IPS-15b (cell line): ENCODE results near the gene ROR2.
"Not testable (repeated sequence)": the region's sequence is repeated elsewhere in the genome, so short reads cannot be mapped to it uniquely, and the experiment has no call there.

ENCODE experiments used
- H3K27me3 ChIP-seq: one replicate; pipeline ENCODE4 v1.6.1; 2013; ENCODE audit warnings: low read length; ENCODE audit not compliant: control insufficient read depth, insufficient read depth
- H3K36me3 ChIP-seq: one replicate; pipeline ENCODE4 v1.6.1; 2013; ENCODE audit warnings: low read length; ENCODE audit not compliant: control insufficient read depth, insufficient read depth
- H3K4me1 ChIP-seq: one replicate; pipeline ENCODE4 v1.6.1; 2013; ENCODE audit warnings: mild to moderate bottlenecking, low read length; ENCODE audit not compliant: control insufficient read depth, insufficient read depth
- H3K4me3 ChIP-seq: one replicate; pipeline ENCODE4 v1.5.1; 2013; ENCODE audit warnings: low read depth, low read length
- H3K9ac ChIP-seq: one replicate; pipeline ENCODE4 v1.6.1; 2013; ENCODE audit warnings: low read depth, mild to moderate bottlenecking, low read length
- H3K9me3 ChIP-seq: one replicate; pipeline ENCODE4 v1.6.1; 2013; ENCODE audit warnings: mild to moderate bottlenecking, low read length; ENCODE audit not compliant: control insufficient read depth, insufficient read depth

Gene ROR2

DNA sequence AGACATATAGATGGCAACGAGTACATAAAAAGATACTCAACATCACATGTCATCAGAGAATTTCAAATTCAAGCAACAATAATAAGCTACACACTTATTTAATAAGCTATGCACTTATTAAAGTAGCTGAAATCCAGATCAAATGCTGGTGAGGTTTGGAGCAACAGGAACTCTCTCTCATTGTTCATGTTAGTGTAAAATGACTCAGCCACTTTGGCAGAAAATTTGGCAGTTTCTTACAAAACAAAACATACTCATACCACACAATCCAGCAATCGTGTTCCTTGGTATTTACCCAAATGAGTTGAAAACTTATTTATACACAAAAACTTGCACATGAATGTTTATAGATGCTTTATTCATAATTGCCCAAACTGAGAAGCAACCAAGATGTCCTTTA, 394.9 kb downstream of the ROR2 start:
- Histone ChIP-seq H3K9ac (no peak overlapping the region), H3K27me3 (no peaks in the 10 kb centered on the region), H3K4me1 (no peaks in the 10 kb centered on the region), H3K36me3 (no peaks in the 10 kb centered on the region), H3K4me3 (no peak overlapping the region), H3K9me3 (no peaks in the 10 kb centered on the region)

DNA sequence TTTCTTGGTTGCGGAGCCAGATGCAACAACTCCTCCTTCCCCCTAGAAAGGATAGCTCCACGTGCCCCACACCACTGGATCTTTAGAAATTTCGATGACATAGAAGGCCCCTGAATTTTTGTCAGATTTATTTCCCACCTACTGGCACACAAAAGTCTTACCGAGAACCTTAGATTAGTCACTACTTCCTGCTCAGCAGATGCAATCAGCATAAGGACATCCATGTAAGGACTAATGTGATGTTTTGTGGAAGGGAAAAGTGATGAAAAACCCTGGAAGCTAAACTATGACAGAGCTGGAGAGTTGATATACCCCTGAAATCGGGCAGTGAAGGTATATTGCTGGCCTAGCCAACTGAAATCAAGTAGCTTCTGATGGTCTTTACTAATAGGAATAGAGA, 400.9 kb downstream of the ROR2 start:
- H3K9me3 ChIP-seq, result no peaks in the 10 kb centered on the region
- H3K4me3 ChIP-seq, result no peak overlapping the region
- H3K36me3 ChIP-seq, result no peaks in the 10 kb centered on the region
- no peak overlapping the region for H3K9ac ChIP-seq
- H3K4me1 ChIP-seq, result no peaks in the 10 kb centered on the region
- no peaks in the 10 kb centered on the region for H3K27me3 ChIP-seq

DNA sequence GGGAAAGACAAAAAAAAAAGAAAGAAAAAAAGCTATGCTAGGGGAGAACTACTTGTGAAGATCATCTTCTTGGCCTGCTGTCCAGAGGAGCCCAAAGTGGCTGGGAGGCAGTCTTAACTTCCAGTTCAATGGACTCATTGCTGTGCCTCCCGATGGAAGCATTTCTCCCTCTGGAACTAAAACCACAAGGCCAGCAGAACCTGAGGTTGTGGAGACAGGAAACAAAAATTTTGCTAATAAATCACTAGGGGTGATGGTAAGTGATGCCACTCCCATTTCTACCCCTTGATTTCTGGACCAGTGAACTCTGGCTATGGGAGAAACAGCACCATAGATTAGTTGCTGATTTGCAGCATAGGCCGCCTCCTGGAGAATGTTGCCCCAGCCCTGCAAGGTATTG, 402.9 kb downstream of the ROR2 start:
- Histone ChIP-seq H3K36me3 (no peaks in the 10 kb centered on the region), H3K9ac (no peak overlapping the region), H3K4me1 (no peaks in the 10 kb centered on the region)

DNA sequence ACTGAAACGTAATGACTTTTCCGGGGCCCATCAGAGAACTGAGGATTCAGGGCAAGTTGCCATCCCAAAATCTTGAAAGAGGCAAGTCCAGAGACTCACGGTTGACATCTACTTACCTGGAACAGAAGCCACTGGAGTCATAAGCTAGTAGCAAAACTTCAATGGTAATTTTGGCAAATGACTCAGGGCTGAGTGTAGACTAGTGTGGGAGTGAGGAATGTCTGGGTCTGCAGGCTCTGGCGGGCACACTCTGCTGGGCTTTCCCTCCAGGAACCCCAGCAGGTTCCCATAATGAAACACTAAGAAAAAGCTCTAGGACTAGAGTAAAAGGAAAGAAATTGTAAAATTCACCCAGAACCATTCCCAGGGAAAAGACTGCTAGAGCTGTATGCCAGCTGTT, 403.5 kb downstream of the ROR2 start:
- H3K36me3 ChIP-seq, result no peaks in the 10 kb centered on the region
- no peaks in the 10 kb centered on the region for H3K4me1 ChIP-seq
- no peaks in the 10 kb centered on the region for H3K27me3 ChIP-seq
- H3K9ac ChIP-seq, result no peak overlapping the region
- no peak overlapping the region for H3K4me3 ChIP-seq
- no peaks in the 10 kb centered on the region for H3K9me3 ChIP-seq

More for the DNA sequence above, 402.9 kb downstream of the ROR2 start:
- no peak overlapping the region for H3K4me3 ChIP-seq
- H3K9me3 ChIP-seq, result no peaks in the 10 kb centered on the region
- no peaks in the 10 kb centered on the region for H3K27me3 ChIP-seq

DNA sequence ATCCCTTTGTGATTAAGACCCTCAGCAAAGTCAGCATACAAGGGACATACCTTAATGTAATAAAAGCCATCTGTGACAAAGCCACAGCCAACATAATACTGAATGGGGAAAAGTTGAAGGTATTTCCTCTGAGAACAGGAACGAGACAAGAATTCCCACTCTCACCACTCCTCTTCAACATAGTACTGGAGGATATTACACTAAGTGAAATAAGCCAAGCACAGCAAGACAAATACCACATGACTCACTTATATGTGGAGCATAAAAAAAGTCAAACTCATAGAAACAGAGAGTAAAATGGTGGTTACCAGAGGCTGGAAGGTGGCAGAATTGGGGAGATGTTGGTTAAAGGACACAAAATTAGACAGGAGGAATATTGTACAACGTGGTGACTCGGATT, 408.3 kb downstream of the ROR2 start:
- Histone ChIP-seq H3K27me3 (no peaks in the 10 kb centered on the region), H3K4me1 (no peaks in the 10 kb centered on the region), H3K9ac (no peak overlapping the region), H3K4me3 (no peak overlapping the region), H3K9me3 (no peaks in the 10 kb centered on the region), H3K36me3 (no peaks in the 10 kb centered on the region)

DNA sequence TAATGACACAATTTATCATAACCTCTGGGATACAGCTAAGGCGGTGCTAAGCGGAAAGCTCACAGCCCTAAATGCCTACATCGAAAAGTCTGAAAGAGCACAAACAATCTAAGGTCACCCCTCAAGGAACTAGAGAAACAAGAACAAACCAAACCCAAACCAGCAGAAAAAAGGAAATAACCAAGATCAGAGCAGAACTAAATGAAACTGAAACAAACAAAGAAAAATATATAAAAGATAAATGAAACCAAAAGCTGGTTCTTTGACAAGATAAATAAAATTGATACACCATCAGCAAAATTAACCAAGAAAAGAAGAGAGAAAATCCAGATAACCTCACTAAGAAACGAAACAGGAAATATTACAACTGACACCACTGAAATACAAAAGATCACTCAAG, 409.5 kb downstream of the ROR2 start:
- H3K4me1 ChIP-seq, H3K4me3 ChIP-seq, H3K27me3 ChIP-seq, H3K9ac ChIP-seq, H3K36me3 ChIP-seq, H3K9me3 ChIP-seq: not testable (repeated sequence)

DNA sequence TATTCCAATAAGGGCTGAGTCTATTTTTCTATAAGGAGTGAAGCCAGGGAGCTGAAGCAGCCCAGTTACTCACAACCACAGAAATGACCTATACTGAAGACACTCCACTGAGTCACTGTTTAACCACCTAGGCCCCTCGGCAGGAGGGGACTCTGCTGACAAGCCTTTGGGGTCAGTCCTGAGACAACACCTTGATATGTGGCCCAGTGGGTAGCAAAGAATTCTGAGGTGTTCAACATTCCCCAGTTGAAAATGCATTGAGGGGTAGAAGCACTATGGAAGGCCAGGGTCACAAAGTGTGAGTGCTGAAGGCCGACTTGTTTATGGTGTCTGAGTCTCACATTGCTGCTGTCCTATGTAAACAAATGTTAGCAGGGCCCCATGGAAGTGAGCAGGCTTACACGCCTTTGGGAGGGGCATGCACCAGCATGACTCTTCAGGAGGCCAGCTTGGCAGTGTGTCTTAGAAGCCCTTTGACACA, 413.8 kb downstream of the ROR2 start:
- Histone ChIP-seq H3K4me3 (no peak overlapping the region), H3K9ac (no peak overlapping the region), H3K9me3 (no peaks in the 10 kb centered on the region), H3K27me3 (no peaks in the 10 kb centered on the region), H3K36me3 (no peaks in the 10 kb centered on the region), H3K4me1 (peaks cover 3% of the 10 kb centered on the region)

DNA sequence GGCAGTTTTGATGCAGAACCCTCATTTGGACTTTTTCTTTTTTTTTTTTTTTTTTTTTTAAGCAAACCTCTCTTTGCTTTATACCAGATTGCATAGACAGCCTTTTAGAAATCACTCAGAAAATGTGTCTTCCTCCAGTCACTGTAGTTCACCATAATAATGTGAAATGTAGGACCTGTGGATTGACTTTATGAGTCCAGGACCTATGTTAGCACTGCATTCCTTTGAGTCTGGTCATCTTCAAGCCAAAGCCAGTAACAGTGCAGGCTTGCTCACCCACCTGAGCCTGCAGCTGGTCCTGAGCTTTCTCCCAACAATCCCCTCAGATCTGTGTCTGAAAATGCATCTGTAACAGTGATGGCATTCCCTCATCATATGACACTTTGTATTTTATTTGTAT, 415.7 kb downstream of the ROR2 start:
- Histone ChIP-seq H3K9me3 (no peaks in the 10 kb centered on the region), H3K4me1 (peaks cover 3% of the 10 kb centered on the region), H3K9ac (no peak overlapping the region), H3K4me3 (no peak overlapping the region), H3K27me3 (no peaks in the 10 kb centered on the region), H3K36me3 (no peaks in the 10 kb centered on the region)

DNA sequence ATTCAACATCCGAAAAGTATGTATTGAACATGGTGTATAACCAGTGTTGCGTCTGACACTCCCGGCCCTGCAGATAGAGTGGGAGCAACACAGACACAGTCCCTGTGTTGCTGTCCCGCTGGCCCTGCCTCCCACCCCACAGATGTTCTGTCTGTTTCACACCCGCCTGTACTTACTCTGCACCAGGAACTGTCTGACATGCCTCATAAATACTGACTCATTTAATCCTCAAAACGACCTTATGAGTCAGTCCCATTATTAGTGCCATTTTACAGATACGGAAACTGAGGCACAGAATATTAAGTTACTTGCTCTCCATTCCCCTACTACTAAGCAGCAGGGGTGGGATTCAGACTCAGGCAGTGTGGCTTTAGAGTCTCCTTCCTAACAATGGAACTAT, 416.6 kb downstream of the ROR2 start:
- H3K27me3 ChIP-seq, result no peaks in the 10 kb centered on the region
- H3K4me1 ChIP-seq, result peaks cover 3% of the 10 kb centered on the region
- no peak overlapping the region for H3K4me3 ChIP-seq
- H3K9me3 ChIP-seq, result no peaks in the 10 kb centered on the region
- H3K9ac ChIP-seq, result no peak overlapping the region
- no peaks in the 10 kb centered on the region for H3K36me3 ChIP-seq

DNA sequence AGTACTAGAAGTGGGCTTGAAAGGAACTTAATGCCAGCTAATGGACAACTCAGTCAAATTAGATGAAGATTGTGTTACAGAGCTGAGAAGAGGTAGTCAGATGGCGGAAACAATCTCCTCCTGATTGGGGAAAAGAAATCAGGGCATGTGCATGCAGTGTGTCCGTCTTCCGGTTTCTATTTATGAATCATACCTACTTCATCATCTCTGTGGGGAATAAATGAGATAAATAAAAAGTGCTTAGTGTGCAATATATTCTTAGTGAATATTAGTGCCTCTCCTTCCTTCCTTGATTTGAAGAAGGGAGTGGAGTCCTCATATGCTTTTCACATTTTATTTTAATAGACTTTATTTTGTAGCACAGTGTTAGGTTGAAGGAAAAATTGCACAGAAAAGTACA, 417.7 kb downstream of the ROR2 start:
- no peaks in the 10 kb centered on the region for H3K9me3 ChIP-seq
- H3K4me3 ChIP-seq, result no peak overlapping the region
- H3K27me3 ChIP-seq, result no peaks in the 10 kb centered on the region
- H3K36me3 ChIP-seq, result no peaks in the 10 kb centered on the region
- H3K4me1 ChIP-seq, result peaks cover 3% of the 10 kb centered on the region
- no peak overlapping the region for H3K9ac ChIP-seq

DNA sequence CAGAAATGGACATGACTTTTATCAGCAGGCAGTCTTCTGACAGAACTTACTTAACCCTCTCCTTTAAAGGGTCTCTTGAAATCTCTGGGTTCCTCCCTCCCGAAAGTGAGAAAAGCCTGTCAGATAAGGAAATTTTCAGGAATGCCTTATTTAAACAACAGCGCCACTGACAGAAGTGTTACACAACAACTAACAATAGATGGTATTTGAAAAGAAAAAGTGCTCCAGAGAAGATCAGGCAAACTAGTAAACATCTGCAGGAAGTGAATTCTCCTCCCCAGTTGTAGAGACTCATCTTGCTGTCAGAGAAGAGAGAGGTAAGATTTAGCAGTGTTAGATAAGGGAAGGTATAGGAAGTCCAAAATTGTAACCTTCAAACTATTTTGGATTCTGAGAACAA, 419.2 kb downstream of the ROR2 start:
- Histone ChIP-seq H3K9me3 (no peaks in the 10 kb centered on the region), H3K4me3 (no peak overlapping the region), H3K9ac (no peak overlapping the region), H3K4me1 (no peaks in the 10 kb centered on the region), H3K36me3 (no peaks in the 10 kb centered on the region), H3K27me3 (no peaks in the 10 kb centered on the region)

DNA sequence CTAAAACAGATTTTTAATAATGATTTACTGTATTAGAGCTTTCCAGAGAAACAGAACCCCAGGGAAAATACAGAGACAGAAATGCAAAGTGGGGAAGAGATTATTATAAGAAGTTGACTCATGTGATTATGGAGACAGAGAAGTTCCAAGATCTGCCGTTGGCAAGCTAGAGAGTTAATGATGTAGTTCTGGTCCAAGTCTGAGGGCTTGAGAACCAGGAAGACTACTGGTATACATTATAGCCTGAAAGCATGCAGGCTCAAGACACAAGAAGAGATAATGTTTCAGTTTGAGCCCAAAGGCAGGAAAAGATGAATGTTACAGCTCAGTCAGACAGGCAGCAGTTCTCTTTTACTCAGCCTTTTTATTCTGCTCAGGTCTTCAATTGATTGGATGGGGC, 427.5 kb downstream of the ROR2 start:
- no peaks in the 10 kb centered on the region for H3K9me3 ChIP-seq
- no peak overlapping the region for H3K4me3 ChIP-seq
- no peaks in the 10 kb centered on the region for H3K36me3 ChIP-seq
- no peak overlapping the region for H3K9ac ChIP-seq
- no peaks in the 10 kb centered on the region for H3K27me3 ChIP-seq
- no peaks in the 10 kb centered on the region for H3K4me1 ChIP-seq
